Stimulated activated CD4-positive, alpha-beta T cell treated with anti-CD3 and anti-CD28 coated beads, Interleukin-12 subunit alpha, Interleukin-12 subunit beta, amount 100 ng/mL, for 48 hours (primary cell): ENCODE results near the gene DNAL4.
A peak's percentile ranks its signal among the peaks of the same experiment; 100 is the strongest.
"Not testable (repeated sequence)": the region's sequence is repeated elsewhere in the genome, so short reads cannot be mapped to it uniquely, and the experiment has no call there.

Source experiments
- DNase-seq, 3 donors: peaks; one replicate each; pipeline ENCODE4 v3.0.0-alpha.2; 2020; ENCODE audit warnings: low read depth in 2 of 3, low spot score in 1 of 3

Gene DNAL4

GRCh38 chr22:38827510-38827909, 33.6 kb upstream of the DNAL4 start:
- no peak for DNase-seq

GRCh38 chr22:38826801-38827200, 32.9 kb upstream of the DNAL4 start:
- no peak for DNase-seq

GRCh38 chr22:38826386-38826785, 32.4 kb upstream of the DNAL4 start:
- no peak for DNase-seq

- DNase-seq = peak; percentile 12 to 41 (median 22)
Observed at GRCh38 chr22:38824585-38824984, 30.6 kb upstream of the DNAL4 start.

- no peak for DNase-seq
Observed at GRCh38 chr22:38823637-38824036, 29.7 kb upstream of the DNAL4 start.

- no peak for DNase-seq
Observed at GRCh38 chr22:38823076-38823475, 29.1 kb upstream of the DNAL4 start.

- no peak for DNase-seq
Observed at GRCh38 chr22:38820020-38820419, 26.1 kb upstream of the DNAL4 start.

- no peak for DNase-seq
Observed at GRCh38 chr22:38819387-38819940, 25.5 kb upstream of the DNAL4 start.

- DNase-seq = no peak
Observed at GRCh38 chr22:38817196-38817595, 23.3 kb upstream of the DNAL4 start.

- DNase-seq = no peak
Observed at GRCh38 chr22:38815842-38816241, 21.9 kb upstream of the DNAL4 start.

GRCh38 chr22:38811241-38811640, 17.3 kb upstream of the DNAL4 start:
- no peak for DNase-seq

GRCh38 chr22:38805041-38805593, 11.2 kb upstream of the DNAL4 start:
- not testable (repeated sequence) for DNase-seq

- DNase-seq = no peak
Observed at GRCh38 chr22:38802671-38803121, 8.8 kb upstream of the DNAL4 start.

GRCh38 chr22:38799265-38800002, 5.5 kb upstream of the DNAL4 start:
- DNase-seq = no peak

GRCh38 chr22:38798496-38798895, 4.6 kb upstream of the DNAL4 start:
- DNase-seq = no peak

- DNase-seq = no peak
Observed at GRCh38 chr22:38796262-38796957, 2.5 kb upstream of the DNAL4 start.

GRCh38 chr22:38795569-38795968, 1.6 kb upstream of the DNAL4 start:
- DNase-seq = no peak

GRCh38 chr22:38793317-38793716, 626 bp downstream of the DNAL4 start:
- DNase-seq = no peak

- no peak for DNase-seq
Observed at GRCh38 chr22:38792833-38793232, 1.1 kb downstream of the DNAL4 start.

- no peak for DNase-seq
Observed at GRCh38 chr22:38789606-38790005, 4.3 kb downstream of the DNAL4 start.

- no peak for DNase-seq
Observed at GRCh38 chr22:38788846-38789245, 5.1 kb downstream of the DNAL4 start.
